Spleen (tissue), 11 donors: Measurements from ENCODE around the gene ANKRD1. TPM values are rescaled to one million over a fixed set of nuclear protein-coding genes. Genes with fewer than 3 reads are reported as not detected.

Experiments
- DNase-seq: peaks from one replicate; pipeline ENCODE4 v3.0.0-alpha.2; 2020
- H3K27ac ChIP-seq, 8 donors: fragments of 200-600 bp; sonication (generic) in 7 of 8; 1 replicate in 4 of 8; 2 replicates in 4 of 8; pipeline versions ENCODE4 v1.5.0 to v1.8.0; 2016 to 2021; ENCODE audit warnings: inconsistent platforms in 4 of 8, mild to moderate bottlenecking in 4 of 8, moderate library complexity in 1 of 8
- H3K27me3 ChIP-seq, 7 donors: fragments of 200-600 bp; sonication (generic) in 6 of 7; replicated peaks in 1 of 7; 1 replicate in 4 of 7; 2 replicates in 3 of 7; pipeline versions ENCODE4 v1.5.0 to v1.8.0; 2016 to 2021; ENCODE audit warnings: inconsistent platforms in 3 of 7, mild to moderate bottlenecking in 1 of 7
- H3K36me3 ChIP-seq, 6 donors: fragments of 200-600 bp; sonication (generic) in 5 of 6; 1 replicate in 4 of 6; 2 replicates in 2 of 6; pipeline versions ENCODE4 v1.5.0 to v1.8.0; 2016 to 2021; ENCODE audit warnings: inconsistent platforms in 2 of 6
- H3K4me1 ChIP-seq, 6 donors: fragments of 200-600 bp; sonication (generic) in 5 of 6; 1 replicate in 3 of 6; 2 replicates in 3 of 6; pipeline versions ENCODE4 v1.5.0 to v1.8.0; 2016 to 2021; ENCODE audit warnings: inconsistent platforms in 3 of 6
- H3K4me3 ChIP-seq, 8 donors: fragments of 200-600 bp; sonication (generic) in 7 of 8; 1 replicate in 4 of 8; 2 replicates in 4 of 8; pipeline versions ENCODE4 v1.5.0 to v1.8.0; 2016 to 2021; ENCODE audit warnings: inconsistent platforms in 4 of 8, mild to moderate bottlenecking in 4 of 8, moderate library complexity in 2 of 8
- H3K9me3 ChIP-seq, 8 donors: fragments of 200-600 bp; sonication (generic) in 7 of 8; 1 replicate in 4 of 8; 2 replicates in 4 of 8; pipeline versions ENCODE4 v1.5.0 to v1.8.0; 2016 to 2021; ENCODE audit warnings: inconsistent platforms in 4 of 8
- POLR2A ChIP-seq, 3 donors: fragments of 450-650 bp; IDR thresholded peaks; one replicate each; pipeline ENCODE4 v1.5.1; 2017; ENCODE audit warnings: antibody characterized with exemption in 3 of 3, mild to moderate bottlenecking in 1 of 3
- POLR2AphosphoS5 ChIP-seq, 3 donors: sonication (generic); formaldehyde crosslinking; IDR thresholded peaks; one replicate each; pipeline ENCODE4 v1.5.1; 2017; ENCODE audit warnings: antibody characterized with exemption in 3 of 3
- WGBS, 5 donors: extraction: QIAGEN DNeasy Blood & Tissue Kit in 3 of 5; methylation state at CpG; one replicate each; pipeline versions ENCODE4 v1.1.5 to v1.1.7; 2013 to 2018; 5-methylcytosine and 5-hydroxymethylcytosine counted together
- intact Hi-C: fragments of 100-400 bp; cut with DNase I; formaldehyde crosslinking; loops from one replicate; pipeline ENCODE4 v1.15.0; 2023; ENCODE audit warnings: low total_unique reads
- polyA plus RNA-seq, 3 donors: library from polyadenylated mRNA; stranded (reverse); fragments of 200-250 nt; gene quantifications; one replicate each; pipeline ENCODE4 v1.2.1, GENCODE V29; 2013
- total RNA-seq, 7 donors: library from RNA; depleted of rRNA in 3 of 7; stranded (reverse); fragments of >200 nt in 3 of 7; fragmentation: NEBNext Ultra II Directional in 4 of 7; extraction: Animal tissue kit (Norgen Biotek cat#: 25700) in 4 of 7; gene quantifications; one replicate each; pipeline versions ENCODE4 v1.1.0 to v1.2.1, GENCODE V29; 2016 to 2021
- TF ChIP-seq, protein P1 (sequence below), 11 experiments: fragments of 200-600 bp in 7 of 11; fragments of 450-650 bp in 4 of 11; sonication (generic) in 4 of 11; IDR thresholded peaks in 8 of 11; conservative IDR thresholded peaks in 3 of 11; 1 replicate in 7 of 11; 2 replicates in 4 of 11; pipeline versions ENCODE4 v1.4.0 to v1.8.0; 2016 to 2021; ENCODE audit warnings: antibody characterized with exemption in 11 of 11, inconsistent platforms in 4 of 11, mild to moderate bottlenecking in 1 of 11
- donor health status: healthy with polysubstance abuse.
- donor health status: DM: no; HTN: no; CAD: no; lungs with moderate emphysema.
- donor health status: DM: no; HTN: no; CAD: no.
- donor health status: Bipolar disorder and iron deficiency.
- donor health status: healthy.
- donor health status: DM: no; HTN: no; CAD: no.
- donor health status: DM: yes; HTN: yes; CAD: no.

Gene ANKRD1
- total and polyA plus RNA-seq, 10 donors, result 0.13 to 1.6 (median 0.83) TPM; not detected in 4

DNA sequence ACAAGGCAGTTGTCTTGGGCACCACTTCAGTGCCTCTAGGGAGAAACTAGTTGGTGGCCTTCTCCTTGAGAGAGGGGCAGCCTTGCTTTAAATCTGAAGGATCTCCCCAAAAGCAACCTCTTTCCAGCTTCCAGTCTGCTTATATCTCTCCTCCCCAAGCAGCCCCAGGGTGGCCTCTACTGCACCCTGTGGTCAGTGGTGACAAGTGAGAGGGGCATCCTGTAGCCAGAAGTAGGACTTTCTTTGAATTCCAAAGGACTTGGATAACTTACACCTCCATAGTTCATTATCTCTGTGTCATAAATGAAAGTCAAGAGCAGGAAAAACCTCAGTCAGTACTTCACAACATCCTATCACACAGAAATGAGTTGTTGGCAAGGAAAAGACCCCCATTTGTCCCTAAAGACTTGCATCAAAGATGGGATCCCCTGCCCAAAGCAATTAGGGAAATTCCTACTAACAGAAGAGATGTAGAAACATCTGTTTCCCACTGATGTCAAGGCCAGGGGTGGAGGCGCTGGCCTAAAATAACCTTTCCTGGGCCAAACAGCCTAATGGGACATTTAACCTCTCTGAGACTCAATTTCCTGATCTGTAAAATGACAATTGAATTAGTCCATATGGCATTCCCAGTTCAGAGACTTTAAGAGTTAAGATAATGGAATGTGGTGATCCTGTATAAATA lies 44.0 kb upstream of the ANKRD1 start:
- 68 to 82% (median 75%) methylated on average over 1 of the region's 1 CpG for WGBS, 5 donors
- no peak for DNase-seq
- no peaks in the 10 kb centered on the region for H3K9me3 ChIP-seq
- no peak overlapping the region for H3K4me3 ChIP-seq
- peaks cover 0 to 20% (median 6%) of the 10 kb centered on the region in 6 donors for H3K4me1 ChIP-seq
- H3K27me3 ChIP-seq, result no peaks in the 10 kb centered on the region
- H3K27ac ChIP-seq, result peak overlapping the region in 5 of 8 donors; percentile 6 to 50 (median 42)
- intact Hi-C loops, result no loop called here
- H3K36me3 ChIP-seq, result no peaks in the 10 kb centered on the region
- TF ChIP-seq POLR2AphosphoS5 (IDR thresholded peaks at IDR 0.05), result no peak
- TF ChIP-seq, protein P1, sequence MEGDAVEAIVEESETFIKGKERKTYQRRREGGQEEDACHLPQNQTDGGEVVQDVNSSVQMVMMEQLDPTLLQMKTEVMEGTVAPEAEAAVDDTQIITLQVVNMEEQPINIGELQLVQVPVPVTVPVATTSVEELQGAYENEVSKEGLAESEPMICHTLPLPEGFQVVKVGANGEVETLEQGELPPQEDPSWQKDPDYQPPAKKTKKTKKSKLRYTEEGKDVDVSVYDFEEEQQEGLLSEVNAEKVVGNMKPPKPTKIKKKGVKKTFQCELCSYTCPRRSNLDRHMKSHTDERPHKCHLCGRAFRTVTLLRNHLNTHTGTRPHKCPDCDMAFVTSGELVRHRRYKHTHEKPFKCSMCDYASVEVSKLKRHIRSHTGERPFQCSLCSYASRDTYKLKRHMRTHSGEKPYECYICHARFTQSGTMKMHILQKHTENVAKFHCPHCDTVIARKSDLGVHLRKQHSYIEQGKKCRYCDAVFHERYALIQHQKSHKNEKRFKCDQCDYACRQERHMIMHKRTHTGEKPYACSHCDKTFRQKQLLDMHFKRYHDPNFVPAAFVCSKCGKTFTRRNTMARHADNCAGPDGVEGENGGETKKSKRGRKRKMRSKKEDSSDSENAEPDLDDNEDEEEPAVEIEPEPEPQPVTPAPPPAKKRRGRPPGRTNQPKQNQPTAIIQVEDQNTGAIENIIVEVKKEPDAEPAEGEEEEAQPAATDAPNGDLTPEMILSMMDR (IDR thresholded peaks at IDR 0.05 in 8 of 11, conservative IDR thresholded peaks at IDR 0.05 in 3 of 11), result no peak
- TF ChIP-seq POLR2A (IDR thresholded peaks at IDR 0.05), result no peak

DNA sequence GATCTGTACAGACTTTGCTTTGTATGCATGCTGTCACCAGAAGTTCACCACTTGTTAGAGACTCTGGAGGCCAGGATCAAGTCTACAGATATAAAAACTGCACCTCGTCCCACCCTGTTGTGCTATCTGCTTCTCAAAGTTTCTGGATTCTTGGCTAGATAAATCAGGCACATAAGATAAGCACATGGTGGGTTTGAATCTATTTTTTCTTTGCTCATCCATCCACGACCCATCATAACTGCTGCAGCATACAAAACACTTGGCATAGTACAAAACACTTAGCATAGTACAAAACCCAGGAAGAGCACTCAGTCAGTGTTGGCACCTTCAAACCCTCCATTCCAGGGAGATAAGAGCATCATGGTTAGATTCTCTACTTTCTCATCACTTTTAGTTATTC lies 42.4 kb upstream of the ANKRD1 start:
- intact Hi-C loops, result no loop called here
- WGBS, 5 donors, result 74 to 86% (median 82%) methylated on average over 2 of the region's 2 CpGs
- DNase-seq, result no peak

DNA sequence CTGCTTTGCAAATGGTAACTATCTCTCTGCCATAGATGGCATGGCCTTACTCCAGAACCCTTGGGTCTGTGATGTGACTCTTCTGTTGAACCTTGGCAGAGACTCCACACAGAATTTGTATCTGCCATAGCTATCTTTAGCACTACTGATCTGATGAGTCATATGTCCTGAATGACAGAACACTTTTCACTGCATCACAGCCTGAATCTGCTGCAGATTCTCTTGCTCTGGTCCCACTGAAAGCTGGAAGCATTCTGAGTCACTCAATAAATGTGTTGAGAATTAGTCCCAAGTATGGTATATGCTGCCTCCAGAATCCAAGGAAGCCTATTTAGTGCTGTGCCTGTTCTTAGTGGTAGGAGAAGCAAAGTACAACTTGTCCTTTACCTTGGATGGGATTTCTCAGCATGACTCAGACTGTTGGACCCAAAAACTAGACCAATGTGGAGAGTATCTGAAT lies 39.5 kb upstream of the ANKRD1 start:
- H3K27ac ChIP-seq, result no peak overlapping the region
- DNase-seq, result no peak
- no peaks in the 10 kb centered on the region for H3K27me3 ChIP-seq
- intact Hi-C loops, result no loop called here
- H3K4me3 ChIP-seq, result no peak overlapping the region
- H3K9me3 ChIP-seq, result no peaks in the 10 kb centered on the region
- peaks cover 0 to 13% (median 3%) of the 10 kb centered on the region in 6 donors for H3K4me1 ChIP-seq
- TF ChIP-seq POLR2A (IDR thresholded peaks at IDR 0.05) (no peak), POLR2AphosphoS5 (IDR thresholded peaks at IDR 0.05) (no peak)
- TF ChIP-seq, protein P1 (IDR thresholded peaks at IDR 0.05 in 8 of 11, conservative IDR thresholded peaks at IDR 0.05 in 3 of 11), result no peak
- H3K36me3 ChIP-seq, result no peaks in the 10 kb centered on the region

More for the DNA sequence above, 42.4 kb upstream of the ANKRD1 start:
- Histone ChIP-seq H3K27ac (no peak overlapping the region), H3K36me3 (no peaks in the 10 kb centered on the region), H3K4me3 (no peak overlapping the region), H3K9me3 (no peaks in the 10 kb centered on the region), H3K4me1 (peaks cover 0 to 20% (median 6%) of the 10 kb centered on the region in 6 donors), H3K27me3 (no peaks in the 10 kb centered on the region)
- TF ChIP-seq POLR2AphosphoS5 (IDR thresholded peaks at IDR 0.05) (no peak), POLR2A (IDR thresholded peaks at IDR 0.05) (no peak)
- TF ChIP-seq, protein P1 (IDR thresholded peaks at IDR 0.05 in 8 of 11, conservative IDR thresholded peaks at IDR 0.05 in 3 of 11), result no peak

DNA sequence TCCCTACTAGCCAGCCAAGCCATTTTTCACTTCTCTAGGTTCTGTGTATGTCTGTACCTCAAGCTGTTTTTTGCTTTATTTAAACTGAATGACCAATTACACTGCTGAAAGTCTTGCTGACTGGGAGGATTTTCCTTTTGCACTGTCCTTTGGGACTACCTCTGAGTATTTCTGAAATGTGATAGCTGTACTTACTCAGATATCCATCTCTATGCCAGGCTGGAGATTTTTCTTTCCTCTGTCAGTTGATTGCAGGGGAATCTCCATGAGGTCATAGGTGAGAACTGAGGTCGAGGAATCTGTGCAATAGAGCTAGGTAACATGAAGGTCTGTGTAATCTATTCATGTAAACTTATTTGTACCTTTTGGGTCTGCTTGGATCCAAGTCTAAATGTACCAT lies 38.9 kb upstream of the ANKRD1 start:
- no peaks in the 10 kb centered on the region for H3K36me3 ChIP-seq
- TF ChIP-seq POLR2AphosphoS5 (IDR thresholded peaks at IDR 0.05) (no peak), POLR2A (IDR thresholded peaks at IDR 0.05) (no peak)
- TF ChIP-seq, protein P1 (IDR thresholded peaks at IDR 0.05 in 8 of 11, conservative IDR thresholded peaks at IDR 0.05 in 3 of 11), result no peak
- no peak overlapping the region for H3K4me3 ChIP-seq
- no peak overlapping the region for H3K27ac ChIP-seq
- peaks cover 0 to 8% (median under 1%) of the 10 kb centered on the region in 6 donors for H3K4me1 ChIP-seq
- no peaks in the 10 kb centered on the region for H3K9me3 ChIP-seq
- DNase-seq, result no peak
- intact Hi-C loops, result no loop called here
- H3K27me3 ChIP-seq, result no peaks in the 10 kb centered on the region
- 58 to 86% (median 74%) methylated on average over 1 of the region's 1 CpG for WGBS, 5 donors
